Kidney (tissue), 14 donors: ENCODE measurements around the gene CYP2W1. TPM values are rescaled to one million over a fixed set of nuclear protein-coding genes. Genes with fewer than 3 reads are reported as not detected.
A peak's percentile ranks its signal among the peaks of the same experiment; 100 is the strongest.

Source experiments
- DNase-seq, 5 donors: peaks; one replicate each; pipeline ENCODE4 v3.0.0-alpha.2; 2013 to 2020
- FAIRE-seq: peaks from 2 replicates; lab custom pipeline; 2012; peaks lifted over from hg19 to GRCh38; lab: Jason Lieb, UNC
- H3K27ac ChIP-seq, 2 donors: one replicate each; pipeline ENCODE4 v1.7.0; 2013; ENCODE audit warnings: low read depth in 2 of 2, low read length in 2 of 2, inconsistent platforms in 1 of 2
- H3K27me3 ChIP-seq: one replicate; pipeline ENCODE4 v1.7.1; 2013; ENCODE audit warnings: low read length, inconsistent platforms; ENCODE audit not compliant: control insufficient read depth, insufficient read depth
- H3K36me3 ChIP-seq, 3 donors: one replicate each; pipeline versions ENCODE4 v1.7.0 to v1.7.1; 2013; ENCODE audit warnings: low read length in 3 of 3, control low read depth in 1 of 3, inconsistent platforms in 1 of 3; ENCODE audit not compliant: insufficient read depth in 3 of 3, control insufficient read depth in 2 of 3
- H3K4me1 ChIP-seq, 3 donors: one replicate each; pipeline versions ENCODE4 v1.7.0 to v1.7.1; 2013; ENCODE audit warnings: low read length in 3 of 3, inconsistent platforms in 1 of 3, low read depth in 1 of 3; ENCODE audit not compliant: control insufficient read depth in 2 of 3, insufficient read depth in 2 of 3
- H3K4me3 ChIP-seq, 3 donors: one replicate each; pipeline versions ENCODE4 v1.7.0 to v1.8.1; 2013; ENCODE audit warnings: low read length in 3 of 3, control low read depth in 1 of 3, inconsistent platforms in 1 of 3
- H3K9ac ChIP-seq, 3 donors: one replicate each; pipeline versions ENCODE4 v1.7.0 to v1.7.1; 2013; ENCODE audit warnings: low read length in 3 of 3, control low read depth in 1 of 3, inconsistent platforms in 1 of 3
- H3K9me3 ChIP-seq, 3 donors: one replicate each; pipeline versions ENCODE4 v1.7.0 to v1.7.1; 2013; ENCODE audit warnings: low read length in 3 of 3, control low read depth in 1 of 3, inconsistent platforms in 1 of 3; ENCODE audit not compliant: control insufficient read depth in 2 of 3, insufficient read depth in 1 of 3
- intact Hi-C: fragments of 100-400 bp; cut with DNase I; formaldehyde crosslinking; loops from one replicate; pipeline ENCODE4 v1.11.1; 2022
- polyA plus RNA-seq: library from polyadenylated mRNA; stranded (reverse); fragments of 350-450 nt; fragmentation: Illumina TruSeq; extraction: RNeasy Lipid Tissue Mini Kit (QIAGEN cat#74804); gene quantifications from one replicate; pipeline ENCODE4 v1.2.3, GENCODE V29; 2014; ENCODE audit warnings: low read depth, low replicate concordance; ENCODE audit not compliant: insufficient read depth
- total RNA-seq: library from RNA; stranded (reverse); fragmentation: NEBNext Ultra II Directional; extraction: Animal tissue kit (Norgen Biotek cat#: 25700); gene quantifications from one replicate; pipeline ENCODE4 v1.2.1, GENCODE V29; 2021
- TF ChIP-seq, protein P1 (sequence below): IDR thresholded peaks from 3 replicates; pipeline ENCODE4 v1.5.1; 2012; ENCODE audit warnings: mild to moderate bottlenecking, moderate library complexity, borderline replicate concordance; ENCODE audit not compliant: insufficient read depth; ENCODE audit errors: extremely low read depth
- donor health status: control.
- donor health status: control.
- donor health status: control.
- donor health status: control.
- donor health status: control.
- donor health status: DM: yes; HTN: yes; CAD: no.
- donor health status: Normal renal cell carcinoma (clear cell type).

Gene CYP2W1
- total and polyA plus RNA-seq, 2 donors from 2014 or later: 0.13 to 0.17 TPM

GRCh38 chr7:946256-946996 is 36.6 kb upstream of the CYP2W1 start:
- Histone ChIP-seq H3K4me3 (no peak overlapping the region), H3K27me3 (no peaks in the 10 kb centered on the region), H3K27ac (peak overlapping the region; percentile 95 to 96), H3K9ac (peak overlapping the region in 1 of 3 donors; percentile 44), H3K9me3 (no peaks in the 10 kb centered on the region), H3K4me1 (peaks cover 0 to 10% (median 0%) of the 10 kb centered on the region in 3 donors), H3K36me3 (no peaks in the 10 kb centered on the region)
- DNase-seq (peak in 4 of 5 donors; percentile 37 to 79 (median 53)), FAIRE-seq (no peak)
- TF ChIP-seq, protein P1, sequence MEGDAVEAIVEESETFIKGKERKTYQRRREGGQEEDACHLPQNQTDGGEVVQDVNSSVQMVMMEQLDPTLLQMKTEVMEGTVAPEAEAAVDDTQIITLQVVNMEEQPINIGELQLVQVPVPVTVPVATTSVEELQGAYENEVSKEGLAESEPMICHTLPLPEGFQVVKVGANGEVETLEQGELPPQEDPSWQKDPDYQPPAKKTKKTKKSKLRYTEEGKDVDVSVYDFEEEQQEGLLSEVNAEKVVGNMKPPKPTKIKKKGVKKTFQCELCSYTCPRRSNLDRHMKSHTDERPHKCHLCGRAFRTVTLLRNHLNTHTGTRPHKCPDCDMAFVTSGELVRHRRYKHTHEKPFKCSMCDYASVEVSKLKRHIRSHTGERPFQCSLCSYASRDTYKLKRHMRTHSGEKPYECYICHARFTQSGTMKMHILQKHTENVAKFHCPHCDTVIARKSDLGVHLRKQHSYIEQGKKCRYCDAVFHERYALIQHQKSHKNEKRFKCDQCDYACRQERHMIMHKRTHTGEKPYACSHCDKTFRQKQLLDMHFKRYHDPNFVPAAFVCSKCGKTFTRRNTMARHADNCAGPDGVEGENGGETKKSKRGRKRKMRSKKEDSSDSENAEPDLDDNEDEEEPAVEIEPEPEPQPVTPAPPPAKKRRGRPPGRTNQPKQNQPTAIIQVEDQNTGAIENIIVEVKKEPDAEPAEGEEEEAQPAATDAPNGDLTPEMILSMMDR: no peak
- intact Hi-C loops: no loop called here

DNA sequence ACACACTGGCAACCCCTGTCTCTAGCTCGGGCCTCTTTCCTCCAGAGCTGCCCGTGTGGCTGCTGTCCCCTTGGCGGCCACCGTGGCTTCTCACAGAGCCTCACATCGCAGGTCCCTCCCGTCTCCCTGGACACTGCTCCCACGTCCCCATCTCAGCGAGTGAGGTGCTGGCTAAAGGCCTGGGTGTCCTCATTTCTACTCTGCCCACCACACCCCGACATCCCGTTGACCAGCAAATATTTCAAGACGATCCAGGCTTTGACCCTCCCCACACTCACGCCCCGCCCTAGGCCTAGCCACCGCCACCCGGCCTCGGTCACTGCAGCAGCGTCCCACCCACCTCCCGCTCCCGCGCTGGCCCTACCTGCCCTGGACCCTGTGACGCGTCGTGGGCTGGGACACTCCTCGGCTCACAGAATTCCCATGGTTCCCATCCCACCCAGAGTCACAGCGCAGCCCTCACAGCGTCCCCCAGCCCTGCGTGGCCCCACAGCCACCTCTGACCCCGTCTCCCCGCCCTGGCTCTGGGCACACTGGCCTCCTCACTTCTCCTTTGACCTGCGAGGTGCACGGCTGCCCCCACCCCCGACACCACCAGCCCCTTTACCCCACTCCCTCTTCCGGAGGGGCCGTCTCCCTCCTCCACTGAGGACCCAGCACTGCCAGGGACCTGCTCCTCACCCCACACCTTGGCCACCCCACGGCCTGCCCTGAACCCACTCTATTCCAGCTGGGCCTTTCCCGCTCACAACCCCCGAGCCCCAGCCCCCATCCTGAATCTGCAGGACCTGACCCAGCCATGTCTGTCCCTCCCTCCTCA is 35.4 kb upstream of the CYP2W1 start:
- FAIRE-seq (no peak), DNase-seq (peak in 2 of 5 donors; percentile 48 to 77)
- H3K4me1 ChIP-seq: peaks cover 0 to 10% (median 0%) of the 10 kb centered on the region in 3 donors
- H3K4me3 ChIP-seq: no peak overlapping the region
- H3K27ac ChIP-seq: peak overlapping the region; percentile 32 to 96
- H3K9me3 ChIP-seq: no peaks in the 10 kb centered on the region
- intact Hi-C loops: no loop called here
- no peak overlapping the region for H3K9ac ChIP-seq
- H3K27me3 ChIP-seq: no peaks in the 10 kb centered on the region
- TF ChIP-seq, protein P1: no peak
- no peaks in the 10 kb centered on the region for H3K36me3 ChIP-seq

- TF ChIP-seq, protein P1: no peak
- H3K27ac ChIP-seq: peak overlapping the region; percentile 57 to 63
- H3K4me1 ChIP-seq: peaks cover 0 to 17% (median 0%) of the 10 kb centered on the region in 3 donors
- no peak overlapping the region for H3K9ac ChIP-seq
- H3K36me3 ChIP-seq: no peaks in the 10 kb centered on the region
- intact Hi-C loops: no loop called here
- H3K9me3 ChIP-seq: no peaks in the 10 kb centered on the region
- no peak for FAIRE-seq
- H3K27me3 ChIP-seq: no peaks in the 10 kb centered on the region
- no peak overlapping the region for H3K4me3 ChIP-seq
- DNase-seq: peak in 2 of 5 donors; percentile 32 to 92
Observed at GRCh38 chr7:949021-949934, 33.7 kb upstream of the CYP2W1 start.
